Stimulated activated naive CD4-positive, alpha-beta T cell treated with Interleukin-2 at 50 U/mL for 16 hours (primary cell): Measurements from ENCODE around the gene PPIB.
"Not testable (repeated sequence)": the region's sequence is repeated elsewhere in the genome, so short reads cannot be mapped to it uniquely, and the experiment has no call there.

ENCODE experiments used
- DNase-seq: peaks from one replicate; lab custom pipeline; 2025; lab: John Stamatoyannopoulos, UW

Gene PPIB

DNA sequence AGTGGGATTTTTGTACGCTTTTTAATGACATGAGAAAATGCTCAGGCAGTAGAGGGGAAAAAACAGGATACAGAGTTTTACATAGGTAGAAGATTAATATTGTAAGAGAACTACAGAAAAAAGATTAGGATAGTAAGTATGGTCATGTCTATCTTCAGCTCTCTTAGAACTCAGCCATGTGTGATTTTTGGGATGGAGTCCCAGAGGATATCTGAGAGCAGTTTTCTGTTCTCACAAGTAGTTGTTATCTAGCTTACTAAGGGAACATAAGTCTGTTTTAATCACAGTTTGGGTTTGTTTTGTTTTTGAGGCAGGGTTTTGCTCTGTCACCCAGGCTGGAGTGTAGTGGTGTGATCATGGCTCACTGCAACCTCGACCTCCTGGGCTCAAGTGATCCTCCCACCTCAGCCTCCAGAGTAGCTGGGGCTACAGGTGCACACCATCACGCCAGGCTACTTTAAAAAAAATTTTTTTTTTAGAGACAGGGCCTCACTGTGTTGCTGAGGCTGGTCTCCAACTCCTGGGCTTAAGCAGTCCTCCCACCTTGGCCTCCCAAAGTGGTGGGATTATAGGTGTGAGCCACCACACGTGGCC is 52.6 kb downstream of the PPIB start:
- not testable (repeated sequence) for DNase-seq

DNA sequence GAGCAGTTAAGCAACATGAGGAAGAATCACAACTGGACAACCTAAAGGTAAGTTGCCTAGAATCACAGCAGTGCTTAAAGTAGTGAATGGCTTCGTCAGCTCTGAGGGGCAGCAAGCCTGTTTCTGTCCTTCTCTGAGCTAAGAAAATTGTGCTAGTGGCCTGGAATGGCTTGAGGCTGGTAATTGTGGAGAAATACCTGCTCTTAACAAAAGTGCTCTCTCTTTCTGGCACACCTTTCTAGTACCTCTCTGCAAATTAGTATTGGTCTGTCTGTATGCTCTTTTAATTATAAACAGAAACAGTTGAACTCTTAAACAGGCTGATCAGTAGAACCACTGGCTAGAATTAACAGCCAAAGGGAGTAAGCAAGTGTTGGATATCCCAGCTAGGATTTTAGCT is 55.5 kb downstream of the PPIB start:
- no peak for DNase-seq
